Stimulated activated CD8-positive, alpha-beta memory T cell treated with anti-CD3 and anti-CD28 coated beads, Interleukin-7, amount 100 ng/mL, for 24 hours (primary cell): Measurements from ENCODE around the gene VWA2.

Experiments
- DNase-seq: peaks from one replicate; pipeline ENCODE4 v3.0.0-alpha.2; 2020; ENCODE audit warnings: low read depth

Gene VWA2

DNA sequence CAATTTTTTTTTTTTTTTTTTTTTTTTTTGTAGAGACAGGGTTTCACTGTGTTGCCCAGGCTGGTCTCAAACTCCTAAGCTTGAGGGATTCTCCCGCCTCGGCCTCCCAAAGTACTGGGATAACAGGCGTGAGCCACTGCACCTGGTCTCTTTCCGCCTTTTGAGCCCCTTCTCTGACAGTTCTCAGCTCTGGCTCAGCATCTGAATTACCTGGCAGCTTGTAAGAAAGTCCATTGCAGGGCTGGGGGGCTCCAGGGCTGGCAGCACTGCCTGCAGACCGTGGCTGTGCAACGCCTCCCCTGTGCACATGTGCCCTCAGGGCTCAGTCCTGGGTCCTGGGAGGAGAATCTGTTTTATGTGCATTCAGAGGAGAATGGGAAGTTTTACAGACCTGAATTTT is 37.6 kb downstream of the VWA2 start:
- no peak for DNase-seq

DNA sequence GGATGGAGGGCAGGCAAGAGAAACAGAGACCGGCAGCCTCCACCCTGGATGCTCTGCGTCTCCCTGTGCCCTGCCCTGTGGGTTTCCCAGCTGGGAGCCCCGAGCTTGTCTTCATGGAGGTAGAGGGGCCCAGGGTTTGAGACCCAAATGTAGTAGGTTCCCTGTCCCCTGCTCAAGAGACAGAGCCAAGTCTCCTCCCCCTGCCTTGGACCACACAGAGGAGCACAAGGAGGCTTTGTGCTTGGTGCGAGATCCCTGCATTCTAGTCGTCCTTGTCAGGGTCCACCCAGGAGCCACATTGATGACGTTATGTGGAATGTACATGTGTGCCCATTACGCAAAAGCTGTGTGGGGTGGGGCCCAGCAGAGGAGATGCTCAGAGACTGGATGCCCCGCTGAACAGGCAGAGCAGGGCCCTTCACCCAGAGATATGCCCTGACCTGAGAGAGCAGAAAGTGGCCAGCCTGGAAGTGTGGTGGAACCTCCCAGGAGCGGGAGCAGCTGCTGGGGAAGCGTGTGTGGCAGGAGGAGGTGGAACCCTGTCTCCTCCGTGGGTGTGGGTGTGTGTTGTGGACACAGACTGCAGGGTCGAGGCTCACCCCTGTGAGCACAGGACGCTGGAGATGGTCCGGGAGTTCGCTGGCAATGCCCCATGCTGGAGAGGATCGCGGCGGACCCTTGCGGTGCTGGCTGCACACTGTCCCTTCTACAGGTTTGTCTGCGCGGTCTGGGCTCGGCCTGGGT is 39.3 kb downstream of the VWA2 start:
- DNase-seq = no peak

DNA sequence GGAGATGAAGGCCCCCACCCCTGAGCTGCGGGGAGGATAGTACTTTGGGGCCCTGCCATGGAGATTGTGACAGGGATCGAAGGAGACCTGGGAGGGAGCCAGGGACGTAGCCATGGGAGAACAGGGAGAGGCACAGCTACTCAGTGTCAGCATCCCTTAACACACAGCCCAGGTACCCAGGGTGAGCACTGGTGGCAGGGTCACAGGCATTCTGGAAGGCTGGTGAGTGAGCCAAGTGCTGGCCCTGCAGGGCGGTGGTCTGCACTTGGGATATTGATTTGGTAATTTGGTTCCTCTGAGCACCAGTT is 39.8 kb downstream of the VWA2 start:
- no peak for DNase-seq

DNA sequence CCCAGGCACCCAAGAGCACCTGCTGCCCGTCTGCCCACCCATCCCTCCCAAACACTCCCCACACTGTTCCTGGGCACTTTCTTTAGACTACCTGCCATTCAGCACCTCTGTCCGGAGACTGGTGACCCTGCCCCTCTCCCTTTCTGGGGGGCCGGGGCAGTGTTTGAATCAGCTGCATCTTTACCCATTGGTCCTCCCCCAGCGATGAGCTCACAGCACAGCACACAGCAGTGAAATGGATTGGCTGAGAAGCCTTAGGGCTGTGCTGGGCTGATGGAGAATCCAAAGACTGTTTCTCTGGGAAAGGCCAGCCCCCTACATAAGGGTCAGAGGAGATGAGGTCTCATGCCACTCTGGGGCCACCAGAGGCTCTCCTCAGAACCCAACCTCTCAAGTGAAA is 40.2 kb downstream of the VWA2 start:
- no peak for DNase-seq

DNA sequence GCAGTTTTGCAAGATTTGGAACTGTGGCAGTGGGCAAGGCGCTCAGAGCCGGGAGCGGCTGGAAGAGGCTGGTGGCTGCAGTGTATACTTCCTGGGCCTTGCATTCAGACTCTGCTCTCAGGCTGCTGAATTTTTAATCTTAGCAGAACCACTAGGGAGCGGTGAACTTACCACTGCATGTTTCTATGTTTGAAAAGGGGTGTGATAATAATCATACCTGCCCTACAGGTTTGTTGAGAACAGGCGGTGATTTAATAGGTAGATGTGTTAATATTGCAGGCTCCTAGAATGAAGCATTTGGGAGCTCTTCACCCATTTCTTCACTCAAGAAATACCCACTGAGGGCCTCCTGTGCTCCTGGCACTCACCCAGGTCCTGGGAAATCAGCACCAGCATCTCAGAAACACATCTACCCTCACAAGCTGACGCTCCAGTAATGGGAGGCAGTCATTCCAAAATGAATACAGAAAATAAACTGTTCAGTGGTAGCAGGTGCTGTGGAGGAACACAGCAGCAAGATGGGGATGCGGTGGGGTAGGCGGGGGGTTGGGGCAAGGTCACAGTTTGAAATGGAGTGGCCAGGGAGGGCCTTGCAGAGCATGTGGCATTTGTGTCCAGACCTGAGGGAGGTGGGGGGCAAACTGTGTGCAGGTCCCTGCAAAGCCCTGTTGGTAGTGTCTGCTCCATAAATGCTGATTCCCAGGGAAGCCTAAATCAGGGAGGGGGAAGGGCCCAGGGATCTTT is 41.0 kb downstream of the VWA2 start:
- no peak for DNase-seq

DNA sequence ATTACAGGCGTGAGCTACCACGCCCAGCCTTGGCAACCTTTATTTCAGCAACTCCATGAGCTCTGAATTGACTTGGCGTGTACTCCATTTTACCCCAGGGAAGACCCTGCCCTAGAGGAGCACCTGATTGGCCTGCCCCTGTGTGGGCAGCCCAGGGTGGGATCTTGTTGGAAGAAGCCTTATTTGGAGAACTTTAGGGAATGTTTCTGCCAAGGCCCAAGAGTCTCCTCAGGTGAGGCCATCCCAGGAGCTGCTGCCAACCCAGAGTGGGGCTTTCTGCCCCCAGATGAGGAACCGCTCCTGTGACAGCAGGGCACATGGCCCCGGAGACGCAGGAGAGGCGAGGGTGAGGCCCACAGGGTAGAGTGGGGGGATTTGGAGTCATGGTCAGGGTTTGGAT is 42.0 kb downstream of the VWA2 start:
- DNase-seq = no peak

DNA sequence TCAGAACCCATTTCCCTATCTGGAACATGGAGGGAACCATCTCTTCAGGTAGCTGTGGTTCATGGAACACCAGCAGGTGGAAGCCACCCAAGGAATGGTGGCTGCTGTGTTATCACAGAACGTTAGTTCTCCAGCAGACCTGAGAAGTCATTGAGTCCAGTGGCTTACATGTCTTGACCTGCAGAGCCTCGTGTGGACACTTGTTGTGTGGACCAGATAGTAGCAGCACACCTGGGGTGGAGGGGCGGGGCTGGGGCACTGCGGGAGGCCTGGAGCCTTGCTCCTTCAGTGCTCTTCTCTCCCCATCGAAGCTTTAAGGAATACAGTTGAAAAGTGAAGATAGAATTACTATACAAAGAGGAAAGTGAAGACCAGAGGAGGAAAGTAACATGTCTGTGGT is 42.4 kb downstream of the VWA2 start:
- DNase-seq = no peak

DNA sequence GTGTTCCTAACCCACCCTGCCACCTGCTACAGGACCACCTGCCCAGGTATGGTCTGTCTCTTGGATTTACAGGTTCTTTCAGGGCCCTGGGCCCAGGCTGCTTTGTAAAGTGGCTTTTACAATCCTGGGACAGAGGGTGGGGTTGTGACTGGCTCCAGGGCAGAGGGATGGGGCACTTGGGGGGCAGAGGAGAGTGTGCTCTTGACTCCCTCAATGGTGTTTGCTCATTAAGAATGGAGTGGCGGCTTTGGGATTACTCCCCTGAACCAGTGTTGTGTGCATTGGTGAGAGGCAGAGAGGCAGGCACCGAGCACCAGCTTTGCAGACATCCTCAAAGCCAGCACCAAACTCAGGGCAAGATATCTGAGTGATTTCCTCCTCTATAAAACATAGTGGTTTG is 43.5 kb downstream of the VWA2 start:
- DNase-seq = no peak

DNA sequence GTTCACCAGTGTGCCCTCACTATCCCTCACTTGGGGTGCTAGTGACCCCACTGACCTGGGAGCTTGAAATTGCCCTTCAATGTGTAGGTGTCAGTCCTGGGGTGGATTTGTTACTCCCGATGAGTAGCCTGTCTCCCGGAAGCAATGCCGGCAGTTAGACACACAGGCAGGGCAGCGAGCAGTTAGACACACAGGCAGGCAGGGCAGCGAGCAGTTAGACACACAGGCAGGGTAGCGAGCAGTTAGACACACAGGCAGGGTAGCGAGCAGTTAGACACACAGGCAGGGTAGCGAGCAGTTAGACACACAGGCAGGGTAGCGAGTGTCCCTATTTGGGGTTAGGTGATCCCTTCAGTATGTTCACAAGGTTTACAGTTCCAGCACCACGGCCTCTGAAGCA is 44.0 kb downstream of the VWA2 start:
- no peak for DNase-seq

DNA sequence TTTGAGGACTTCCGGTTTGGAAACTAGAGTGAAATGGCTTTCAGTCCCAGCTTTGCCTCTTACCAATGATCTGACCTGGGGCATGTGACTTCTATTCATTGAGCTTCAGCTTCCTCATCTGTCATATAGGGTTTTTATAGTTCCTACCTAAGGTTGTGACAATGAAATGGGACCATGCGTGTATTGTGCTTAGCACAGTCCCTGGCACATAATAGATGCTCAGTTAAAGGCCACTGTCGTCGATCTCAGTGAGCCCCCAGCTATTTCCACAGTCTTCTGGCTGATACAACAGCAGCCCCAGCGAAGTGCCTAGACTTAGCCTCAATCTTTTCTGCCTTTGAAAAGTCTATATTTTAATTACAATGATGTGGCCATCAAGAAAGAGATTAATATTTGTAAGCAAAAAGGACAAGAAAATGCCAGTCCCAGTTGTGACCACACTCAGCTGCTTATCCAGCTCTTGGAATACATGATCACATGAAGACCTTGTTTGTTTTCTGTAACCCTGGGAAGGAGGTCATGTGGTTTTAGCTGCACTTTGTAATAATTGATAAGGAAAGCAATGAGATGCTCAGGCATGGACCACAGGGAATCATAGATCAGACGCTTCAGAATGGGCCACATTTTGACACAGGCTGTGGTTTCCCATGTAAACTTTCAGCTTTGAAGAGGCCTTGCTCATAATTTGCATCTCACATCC is 44.6 kb downstream of the VWA2 start:
- no peak for DNase-seq

DNA sequence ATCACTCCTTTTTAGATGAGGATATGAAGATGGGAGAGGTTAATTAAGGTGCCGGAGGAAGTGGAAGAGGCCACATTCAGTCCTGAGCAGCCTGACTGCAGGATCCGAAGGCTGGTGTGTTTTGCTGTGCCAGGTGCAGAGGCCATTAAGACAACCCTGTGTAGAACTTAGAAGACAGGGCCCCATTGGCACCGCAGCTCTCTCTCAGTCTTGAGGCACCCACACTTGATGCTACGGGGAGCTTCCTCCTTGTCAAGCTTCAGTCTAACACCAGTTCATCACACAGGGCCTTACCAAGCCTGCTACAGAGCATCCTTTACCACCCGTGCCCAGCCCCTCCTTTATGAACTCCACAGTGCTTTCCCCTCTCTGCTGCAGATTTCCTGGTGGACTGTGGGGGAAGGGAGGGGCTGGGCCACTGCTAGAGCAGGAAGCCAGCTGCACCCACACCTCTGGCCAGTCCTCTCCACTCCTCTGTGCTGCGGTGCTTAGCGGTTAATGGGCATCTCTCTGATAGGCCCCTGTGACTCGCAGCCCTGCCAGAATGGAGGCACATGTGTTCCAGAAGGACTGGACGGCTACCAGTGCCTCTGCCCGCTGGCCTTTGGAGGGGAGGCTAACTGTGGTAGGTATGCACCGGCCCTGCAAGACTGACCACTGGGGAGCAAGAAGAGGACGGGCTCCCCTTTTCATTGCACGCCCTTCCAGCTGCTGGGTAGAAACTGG is 45.5 kb downstream of the VWA2 start:
- DNase-seq = no peak

DNA sequence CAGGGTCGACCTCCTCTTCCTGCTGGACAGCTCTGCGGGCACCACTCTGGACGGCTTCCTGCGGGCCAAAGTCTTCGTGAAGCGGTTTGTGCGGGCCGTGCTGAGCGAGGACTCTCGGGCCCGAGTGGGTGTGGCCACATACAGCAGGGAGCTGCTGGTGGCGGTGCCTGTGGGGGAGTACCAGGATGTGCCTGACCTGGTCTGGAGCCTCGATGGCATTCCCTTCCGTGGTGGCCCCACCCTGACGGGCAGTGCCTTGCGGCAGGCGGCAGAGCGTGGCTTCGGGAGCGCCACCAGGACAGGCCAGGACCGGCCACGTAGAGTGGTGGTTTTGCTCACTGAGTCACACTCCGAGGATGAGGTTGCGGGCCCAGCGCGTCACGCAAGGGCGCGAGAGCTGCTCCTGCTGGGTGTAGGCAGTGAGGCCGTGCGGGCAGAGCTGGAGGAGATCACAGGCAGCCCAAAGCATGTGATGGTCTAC is 46.9 kb downstream of the VWA2 start:
- DNase-seq = no peak

DNA sequence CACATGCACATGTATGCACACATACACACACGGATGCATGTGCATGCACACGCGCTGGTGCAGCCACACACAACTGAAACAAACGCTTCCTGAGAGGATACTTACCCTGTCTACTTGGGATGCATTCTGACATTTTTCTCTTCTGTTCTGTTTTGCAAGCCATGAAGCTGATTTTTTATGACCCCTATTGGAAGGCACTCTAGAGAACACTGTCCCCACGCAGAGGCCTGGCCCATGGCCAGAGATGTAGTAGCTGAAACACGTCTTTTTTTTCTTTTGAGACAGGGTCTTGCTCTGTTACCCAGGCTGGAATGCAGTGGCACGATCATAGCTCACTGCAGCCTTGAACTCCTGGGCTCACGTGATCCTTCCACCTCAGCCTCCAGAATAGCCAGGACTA is 47.9 kb downstream of the VWA2 start:
- no peak for DNase-seq

DNA sequence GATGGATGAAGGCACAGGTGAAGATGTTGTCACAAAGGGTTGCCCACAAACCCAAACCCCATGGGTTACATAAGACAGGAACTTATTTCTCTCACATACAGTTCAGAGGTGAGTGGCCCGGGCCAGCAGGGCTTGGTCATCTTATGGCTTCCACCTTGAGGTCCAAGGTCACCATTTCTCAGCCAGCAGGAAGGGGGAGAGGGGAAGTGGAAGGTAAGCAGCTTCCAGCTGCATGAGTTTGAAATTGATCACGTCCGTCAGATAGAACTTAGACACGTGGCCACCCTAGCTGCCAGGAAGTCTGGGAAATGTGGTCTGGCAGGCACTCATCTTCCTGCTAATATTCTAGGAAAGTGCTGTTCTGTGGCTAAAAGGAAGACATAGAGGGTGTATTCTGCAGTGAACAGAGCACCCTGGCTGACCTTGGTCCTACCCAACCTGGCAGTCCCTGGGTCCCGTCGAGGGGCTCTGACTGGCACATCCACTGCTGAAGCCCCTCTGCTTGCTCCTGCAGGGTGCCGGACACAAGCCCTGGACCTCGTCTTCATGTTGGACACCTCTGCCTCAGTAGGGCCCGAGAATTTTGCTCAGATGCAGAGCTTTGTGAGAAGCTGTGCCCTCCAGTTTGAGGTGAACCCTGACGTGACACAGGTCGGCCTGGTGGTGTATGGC is 49.5 kb downstream of the VWA2 start:
- DNase-seq = no peak

DNA sequence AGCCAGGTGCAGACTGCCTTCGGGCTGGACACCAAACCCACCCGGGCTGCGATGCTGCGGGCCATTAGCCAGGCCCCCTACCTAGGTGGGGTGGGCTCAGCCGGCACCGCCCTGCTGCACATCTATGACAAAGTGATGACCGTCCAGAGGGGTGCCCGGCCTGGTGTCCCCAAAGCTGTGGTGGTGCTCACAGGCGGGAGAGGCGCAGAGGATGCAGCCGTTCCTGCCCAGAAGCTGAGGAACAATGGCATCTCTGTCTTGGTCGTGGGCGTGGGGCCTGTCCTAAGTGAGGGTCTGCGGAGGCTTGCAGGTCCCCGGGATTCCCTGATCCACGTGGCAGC is 50.0 kb downstream of the VWA2 start:
- no peak for DNase-seq

DNA sequence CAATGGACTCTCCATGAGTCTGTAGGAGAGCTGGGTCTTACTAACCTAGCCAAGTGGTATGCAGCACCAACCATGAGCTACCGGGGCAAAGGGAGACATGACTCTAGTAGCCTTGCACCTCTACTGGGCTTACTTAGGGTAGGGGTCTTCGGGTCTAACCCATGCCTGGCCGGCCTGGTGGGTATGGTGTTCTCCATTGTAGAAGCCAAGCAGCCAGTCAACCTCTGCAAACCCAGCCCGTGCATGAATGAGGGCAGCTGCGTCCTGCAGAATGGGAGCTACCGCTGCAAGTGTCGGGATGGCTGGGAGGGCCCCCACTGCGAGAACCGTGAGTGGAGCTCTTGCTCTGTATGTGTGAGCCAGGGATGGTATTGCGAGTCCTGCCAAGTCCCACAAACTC is 51.0 kb downstream of the VWA2 start:
- DNase-seq = no peak

DNA sequence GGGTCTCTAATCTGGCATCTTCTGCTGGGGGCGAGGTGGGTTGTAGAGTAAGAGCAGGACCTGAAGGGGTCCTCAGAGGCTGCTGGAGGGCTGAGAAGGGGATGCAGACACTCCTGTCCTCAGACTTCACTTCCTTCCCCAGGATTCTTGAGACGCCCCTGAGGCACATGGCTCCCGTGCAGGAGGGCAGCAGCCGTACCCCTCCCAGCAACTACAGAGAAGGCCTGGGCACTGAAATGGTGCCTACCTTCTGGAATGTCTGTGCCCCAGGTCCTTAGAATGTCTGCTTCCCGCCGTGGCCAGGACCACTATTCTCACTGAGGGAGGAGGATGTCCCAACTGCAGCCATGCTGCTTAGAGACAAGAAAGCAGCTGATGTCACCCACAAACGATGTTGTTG is 52.0 kb downstream of the VWA2 start:
- DNase-seq = no peak

DNA sequence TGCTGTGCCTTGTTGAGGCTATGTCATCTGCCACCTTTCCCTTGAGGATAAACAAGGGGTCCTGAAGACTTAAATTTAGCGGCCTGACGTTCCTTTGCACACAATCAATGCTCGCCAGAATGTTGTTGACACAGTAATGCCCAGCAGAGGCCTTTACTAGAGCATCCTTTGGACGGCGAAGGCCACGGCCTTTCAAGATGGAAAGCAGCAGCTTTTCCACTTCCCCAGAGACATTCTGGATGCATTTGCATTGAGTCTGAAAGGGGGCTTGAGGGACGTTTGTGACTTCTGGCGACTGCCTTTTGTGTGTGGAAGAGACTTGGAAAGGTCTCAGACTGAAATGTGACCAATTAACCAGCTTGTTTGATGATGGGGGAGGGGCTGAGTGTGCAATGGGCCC is 52.5 kb downstream of the VWA2 start:
- no peak for DNase-seq

DNA sequence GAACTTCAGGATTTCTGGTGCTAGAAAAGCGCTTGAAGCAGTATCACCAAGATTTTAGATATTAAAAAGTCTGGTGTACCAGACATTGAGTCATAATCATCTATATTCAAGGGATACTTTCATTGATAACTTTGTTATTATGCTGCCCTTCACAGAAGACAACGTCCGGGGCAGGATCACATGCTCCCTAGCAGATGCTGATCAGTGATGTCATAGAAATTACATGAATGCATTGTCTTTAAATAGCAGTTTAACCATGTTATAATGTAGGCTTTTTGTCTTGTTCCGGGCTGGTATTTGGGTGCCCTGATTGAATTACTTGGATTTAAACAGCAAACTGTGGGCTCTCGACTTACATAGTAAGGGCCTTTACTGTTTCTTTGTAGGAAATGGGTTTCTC is 54.0 kb downstream of the VWA2 start:
- no peak for DNase-seq

DNA sequence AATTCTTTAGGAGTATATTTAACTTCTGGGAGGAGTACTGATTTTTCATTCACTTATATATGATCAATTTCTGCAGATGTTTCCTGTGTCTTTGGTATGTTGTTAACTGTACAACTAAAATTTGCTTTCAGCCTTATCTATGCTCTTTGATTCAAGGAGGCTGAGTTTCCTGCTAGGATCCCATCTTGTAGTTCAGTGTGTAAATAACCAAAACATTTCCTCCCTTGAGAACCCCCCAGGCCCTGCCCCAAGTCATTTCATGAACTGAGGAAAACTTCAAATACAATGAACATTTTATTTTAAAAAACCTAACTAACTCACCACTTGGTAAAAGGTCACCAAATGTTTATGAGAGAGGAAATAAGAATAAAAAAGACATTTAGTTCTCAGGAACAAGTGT is 55.5 kb downstream of the VWA2 start:
- DNase-seq = no peak

DNA sequence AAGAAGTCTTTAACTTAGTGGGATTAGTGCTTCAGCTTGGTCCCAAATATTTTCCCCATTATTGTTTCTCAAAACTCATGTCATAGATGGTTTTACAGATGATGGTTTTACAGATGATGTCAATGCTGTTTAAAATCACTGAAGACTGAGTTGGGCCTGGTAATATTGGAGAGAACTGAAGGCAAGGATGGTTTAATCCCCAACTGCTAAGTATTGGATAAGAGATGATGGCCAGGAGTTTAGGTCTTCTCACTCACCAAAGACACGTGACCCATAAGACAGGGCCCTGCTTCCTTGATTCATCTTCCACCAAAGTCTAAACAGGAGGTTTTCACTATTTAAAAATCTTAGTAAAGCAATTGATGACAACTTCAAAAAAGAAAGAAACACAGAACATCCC is 56.3 kb downstream of the VWA2 start:
- DNase-seq = no peak

DNA sequence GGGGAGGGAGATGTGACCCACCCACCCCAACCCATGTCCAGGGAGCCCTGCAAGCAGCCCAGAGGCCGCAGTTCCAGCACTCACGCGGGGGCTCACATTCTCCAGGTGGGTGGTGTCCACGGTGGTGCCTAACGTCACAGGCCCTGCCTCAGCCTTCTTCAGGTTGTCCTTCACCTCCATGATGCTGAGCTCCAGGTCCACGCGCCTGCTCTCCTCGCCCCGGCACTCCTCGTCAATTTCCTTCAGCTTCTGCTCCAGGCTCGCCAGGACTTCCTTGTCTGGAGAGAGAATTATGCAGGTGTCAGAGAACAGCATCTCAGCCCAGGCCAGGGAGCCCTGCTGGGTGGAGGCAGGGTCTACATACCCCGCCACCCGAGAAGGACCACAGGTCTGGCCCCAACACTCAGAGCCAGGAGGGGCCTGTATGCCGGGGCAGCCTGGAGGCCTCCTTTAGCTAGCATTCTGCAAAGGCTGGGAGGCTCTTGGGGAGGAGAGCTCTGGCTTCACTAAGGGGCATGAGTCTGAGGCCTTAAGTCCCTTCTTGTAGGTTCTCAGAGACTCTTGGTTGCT is 58.2 kb downstream of the VWA2 start:
- DNase-seq = no peak
